ENCODE results near the gene BICC1.

GRCh38 chr10:58642916-58643428 lies 130.3 kb downstream of the BICC1 start:
- TF ChIP-seq, protein P1, sequence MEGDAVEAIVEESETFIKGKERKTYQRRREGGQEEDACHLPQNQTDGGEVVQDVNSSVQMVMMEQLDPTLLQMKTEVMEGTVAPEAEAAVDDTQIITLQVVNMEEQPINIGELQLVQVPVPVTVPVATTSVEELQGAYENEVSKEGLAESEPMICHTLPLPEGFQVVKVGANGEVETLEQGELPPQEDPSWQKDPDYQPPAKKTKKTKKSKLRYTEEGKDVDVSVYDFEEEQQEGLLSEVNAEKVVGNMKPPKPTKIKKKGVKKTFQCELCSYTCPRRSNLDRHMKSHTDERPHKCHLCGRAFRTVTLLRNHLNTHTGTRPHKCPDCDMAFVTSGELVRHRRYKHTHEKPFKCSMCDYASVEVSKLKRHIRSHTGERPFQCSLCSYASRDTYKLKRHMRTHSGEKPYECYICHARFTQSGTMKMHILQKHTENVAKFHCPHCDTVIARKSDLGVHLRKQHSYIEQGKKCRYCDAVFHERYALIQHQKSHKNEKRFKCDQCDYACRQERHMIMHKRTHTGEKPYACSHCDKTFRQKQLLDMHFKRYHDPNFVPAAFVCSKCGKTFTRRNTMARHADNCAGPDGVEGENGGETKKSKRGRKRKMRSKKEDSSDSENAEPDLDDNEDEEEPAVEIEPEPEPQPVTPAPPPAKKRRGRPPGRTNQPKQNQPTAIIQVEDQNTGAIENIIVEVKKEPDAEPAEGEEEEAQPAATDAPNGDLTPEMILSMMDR (IDR thresholded peaks at IDR 0.05 in 8 of 11, conservative IDR thresholded peaks at IDR 0.05 in 3 of 11) = no peak
- TF ChIP-seq POLR2A (IDR thresholded peaks at IDR 0.05) = no peak

Data from spleen (tissue), 7 donors.